HEK293 (cell line): ENCODE results near the gene TMEM121B.
A peak's percentile ranks its signal among the peaks of the same experiment; 100 is the strongest.

Experiments
- EGR2 ChIP-seq: fragments of 450-650 bp; formaldehyde crosslinking; IDR thresholded peaks from 2 replicates; pipeline ENCODE4 v1.5.1; 2016; ENCODE audit warnings: low read depth, missing biosample characterization, missing genetic modification characterization
- IKZF3 ChIP-seq: fragments of 450-650 bp; IDR thresholded peaks from 2 replicates; pipeline ENCODE4 v1.5.0; 2018; ENCODE audit warnings: missing biosample characterization, mild to moderate bottlenecking, missing genetic modification characterization, moderate library complexity
- KLF7 ChIP-seq: fragments of 450-650 bp; formaldehyde crosslinking; IDR thresholded peaks from 2 replicates; pipeline ENCODE4 v1.5.1; 2016; ENCODE audit warnings: missing biosample characterization, missing genetic modification characterization, borderline replicate concordance
- OVOL3 ChIP-seq: fragments of 450-650 bp; formaldehyde crosslinking; IDR thresholded peaks from 2 replicates; pipeline ENCODE4 v1.5.1; 2016; ENCODE audit warnings: missing biosample characterization, missing genetic modification characterization
- PRDM1 ChIP-seq: fragments of 450-650 bp; formaldehyde crosslinking; IDR thresholded peaks from 2 replicates; pipeline ENCODE4; 2016; ENCODE audit warnings: missing biosample characterization, missing genetic modification characterization
- RBAK ChIP-seq: fragments of 450-650 bp; formaldehyde crosslinking; IDR thresholded peaks from 2 replicates; pipeline ENCODE4 v1.5.1; 2016; ENCODE audit warnings: missing biosample characterization, missing genetic modification characterization
- REST ChIP-seq: fragments of 450-650 bp; formaldehyde crosslinking; IDR thresholded peaks from 2 replicates; pipeline ENCODE4 v1.5.1; 2016; ENCODE audit warnings: missing biosample characterization, missing genetic modification characterization
- SCRT1 ChIP-seq: fragments of 450-650 bp; formaldehyde crosslinking; IDR thresholded peaks from 2 replicates; pipeline ENCODE4 v1.5.1; 2016; ENCODE audit warnings: missing biosample characterization, missing genetic modification characterization, borderline replicate concordance
- ZBTB20 ChIP-seq: fragments of 450-650 bp; formaldehyde crosslinking; IDR thresholded peaks from 2 replicates; pipeline ENCODE4 v1.5.1; 2016; ENCODE audit warnings: missing biosample characterization, missing genetic modification characterization
- ZNF138 ChIP-seq: fragments of 450-650 bp; formaldehyde crosslinking; IDR thresholded peaks from 2 replicates; pipeline ENCODE4 v1.5.1; 2016; ENCODE audit warnings: missing biosample characterization, missing genetic modification characterization, borderline replicate concordance
- ZNF202 ChIP-seq: fragments of 450-650 bp; formaldehyde crosslinking; IDR thresholded peaks from 2 replicates; pipeline ENCODE4 v1.5.1; 2016; ENCODE audit warnings: missing biosample characterization, missing genetic modification characterization, borderline replicate concordance
- ZNF214 ChIP-seq: fragments of 450-650 bp; formaldehyde crosslinking; IDR thresholded peaks from 2 replicates; pipeline ENCODE4 v1.5.1; 2017; ENCODE audit warnings: missing biosample characterization, mild to moderate bottlenecking, missing genetic modification characterization, borderline replicate concordance
- ZNF274 ChIP-seq, 2 experiments: fragments of 200-500 bp in 1 of 2; fragments of 450-650 bp in 1 of 2; sonication (Bioruptor generic) in 1 of 2; formaldehyde crosslinking in 1 of 2; IDR thresholded peaks; 2 replicates each; pipeline versions ENCODE4 v1.5.1 to v1.6.1; 2014 to 2016; ENCODE audit warnings: borderline replicate concordance in 1 of 2, inconsistent platforms in 1 of 2, low read length in 1 of 2, missing biosample characterization in 1 of 2, missing genetic modification characterization in 1 of 2
- ZNF280D ChIP-seq: fragments of 450-650 bp; formaldehyde crosslinking; IDR thresholded peaks from 2 replicates; pipeline ENCODE4 v1.5.1; 2016; ENCODE audit warnings: missing biosample characterization, missing genetic modification characterization
- ZNF292 ChIP-seq: fragments of 450-650 bp; formaldehyde crosslinking; IDR thresholded peaks from 2 replicates; pipeline ENCODE4 v1.5.1; 2016; ENCODE audit warnings: low read depth, missing biosample characterization, missing genetic modification characterization, borderline replicate concordance
- ZNF362 ChIP-seq: fragments of 450-650 bp; formaldehyde crosslinking; IDR thresholded peaks from 2 replicates; pipeline ENCODE4 v1.5.1; 2016; ENCODE audit warnings: missing biosample characterization, missing genetic modification characterization
- ZNF398 ChIP-seq: fragments of 450-650 bp; formaldehyde crosslinking; IDR thresholded peaks from 2 replicates; pipeline ENCODE4 v1.5.1; 2017; ENCODE audit warnings: missing biosample characterization, missing genetic modification characterization
- ZNF549 ChIP-seq: fragments of 450-650 bp; IDR thresholded peaks from 2 replicates; pipeline ENCODE4 v1.5.1; 2018; ENCODE audit warnings: missing biosample characterization, missing genetic modification characterization, mild to moderate bottlenecking, inconsistent platforms, moderate library complexity
- ZNF580 ChIP-seq: fragments of 450-650 bp; formaldehyde crosslinking; IDR thresholded peaks from 2 replicates; pipeline ENCODE4 v1.5.1; 2016; ENCODE audit warnings: missing biosample characterization, missing genetic modification characterization
- ZNF621 ChIP-seq: fragments of 450-650 bp; formaldehyde crosslinking; IDR thresholded peaks from 2 replicates; pipeline ENCODE4 v1.5.1; 2017; ENCODE audit warnings: missing biosample characterization, missing genetic modification characterization
- ZNF629 ChIP-seq: fragments of 450-650 bp; formaldehyde crosslinking; IDR thresholded peaks from 2 replicates; pipeline ENCODE4 v1.5.1; 2017; ENCODE audit warnings: missing biosample characterization, missing genetic modification characterization
- ZNF677 ChIP-seq: fragments of 450-650 bp; IDR thresholded peaks from 2 replicates; pipeline ENCODE4 v1.5.0; 2018; ENCODE audit warnings: missing biosample characterization, mild to moderate bottlenecking, missing genetic modification characterization, moderate library complexity
- ZNF692 ChIP-seq: fragments of 450-650 bp; formaldehyde crosslinking; IDR thresholded peaks from 2 replicates; pipeline ENCODE4 v1.5.1; 2016; ENCODE audit warnings: missing biosample characterization, missing genetic modification characterization
- ZNF76 ChIP-seq: fragments of 450-650 bp; formaldehyde crosslinking; IDR thresholded peaks from 2 replicates; pipeline ENCODE4; 2016; ENCODE audit warnings: low read depth, missing biosample characterization, missing genetic modification characterization, borderline replicate concordance
- ZSCAN16 ChIP-seq: fragments of 450-650 bp; formaldehyde crosslinking; IDR thresholded peaks from 2 replicates; pipeline ENCODE4 v1.5.1; 2016; ENCODE audit warnings: missing biosample characterization, missing genetic modification characterization
- ZSCAN30 ChIP-seq: fragments of 450-650 bp; IDR thresholded peaks from 2 replicates; pipeline ENCODE4 v1.5.1; 2018; ENCODE audit warnings: missing biosample characterization, mild to moderate bottlenecking, missing genetic modification characterization, moderate library complexity

TMEM121B gene

GRCh38 chr22:17158568-17159503 lies 37.7 kb upstream of the TMEM121B start, which contains the start of gene HDHD5 (continued):
- TF ChIP-seq ZNF362 (tag by site-specific recombination), result no peak
- no peak for TF ChIP-seq RBAK (tag by site-specific recombination)
- TF ChIP-seq ZNF549 (tag by site-specific recombination), result no peak
- TF ChIP-seq IKZF3 (tag by site-specific recombination), result peak; percentile 34; the same call in 1 of the 2 replicates
- 0 out of 2 replicates have a peak, but pooled peaks have one; percentile 54 for TF ChIP-seq KLF7 (tag by site-specific recombination)
- no peak for TF ChIP-seq ZNF138
- peak; percentile 41; the same call in 1 of the 2 replicates for TF ChIP-seq EGR2 (tag by site-specific recombination)
- no peak for TF ChIP-seq ZNF580 (tag by site-specific recombination)
- TF ChIP-seq ZNF629 (tag by site-specific recombination), result peak; percentile 32; the same call in 1 of the 2 replicates
- no peak for TF ChIP-seq ZNF292
- no peak for TF ChIP-seq ZNF214 (tag by site-specific recombination)
- no peak for TF ChIP-seq OVOL3
- TF ChIP-seq SCRT1, result no peak
- peak; percentile 60; the same call in 1 of the 2 replicates for TF ChIP-seq ZNF280D (tag by site-specific recombination)
- TF ChIP-seq ZNF202 (tag by site-specific recombination), result no peak
- TF ChIP-seq ZNF274 (IDR thresholded peaks at IDR 0.05; ENCODE audit: low read length), result no peak
- TF ChIP-seq ZNF274 (tag by site-specific recombination; IDR thresholded peaks at IDR 0.05; ENCODE audit: borderline replicate concordance), result no peak
- no peak for TF ChIP-seq PRDM1 (tag by site-specific recombination)
- TF ChIP-seq ZNF677 (tag by site-specific recombination), result no peak
- no peak for TF ChIP-seq ZNF398 (tag by site-specific recombination)
- peak; percentile 75 for TF ChIP-seq ZNF692 (tag by site-specific recombination)
- TF ChIP-seq ZBTB20 (tag by site-specific recombination), result peak; percentile 81; the same call in 1 of the 2 replicates
- peak; percentile 93 for TF ChIP-seq ZNF76 (tag by site-specific recombination)
- TF ChIP-seq ZSCAN30, result no peak
- TF ChIP-seq ZSCAN16 (tag by site-specific recombination), result peak; percentile 80
- no peak for TF ChIP-seq REST (tag by site-specific recombination)
- TF ChIP-seq ZNF621 (tag by site-specific recombination), result no peak
